Loucy (cell line): ENCODE data around the gene PEBP1.

Experiments
- H2AFZ ChIP-seq: fragments of 200-600 bp; sonication (generic); 2 replicates; pipeline ENCODE4 v1.6.0; 2016; ENCODE audit warnings: antibody characterized with exemption, mild to moderate bottlenecking, low read length, moderate library complexity
- H3F3A ChIP-seq: fragments of 200-600 bp; 2 replicates; pipeline ENCODE4 v1.6.0; 2016; ENCODE audit warnings: antibody characterized with exemption, low read depth, mild to moderate bottlenecking
- H3K27me3 ChIP-seq: fragments of 200-600 bp; sonication (generic); 2 replicates; pipeline ENCODE4 v1.6.1; 2014; ENCODE audit warnings: low read length, mild to moderate bottlenecking; ENCODE audit not compliant: insufficient read depth, poor library complexity, severe bottlenecking
- H3K36me3 ChIP-seq: fragments of 200-600 bp; sonication (generic); 2 replicates; pipeline ENCODE4 v1.6.1; 2016; ENCODE audit warnings: low read length; ENCODE audit not compliant: insufficient read depth
- H3K4me1 ChIP-seq: fragments of 200-600 bp; sonication (generic); 2 replicates; pipeline ENCODE4 v1.5.1; 2014; ENCODE audit warnings: low read length, mild to moderate bottlenecking; ENCODE audit not compliant: insufficient read depth, poor library complexity, severe bottlenecking
- H3K4me2 ChIP-seq: fragments of 200-600 bp; sonication (generic); 2 replicates; pipeline ENCODE4 v1.6.0; 2014; ENCODE audit warnings: antibody characterized with exemption, low read length, low read depth, mild to moderate bottlenecking; ENCODE audit not compliant: poor library complexity, severe bottlenecking
- H3K4me3 ChIP-seq: fragments of 200-600 bp; sonication (generic); 2 replicates; pipeline ENCODE4 v1.5.1; 2014; ENCODE audit warnings: low read length, mild to moderate bottlenecking, mixed read lengths; ENCODE audit not compliant: poor library complexity, severe bottlenecking
- H3K79me2 ChIP-seq: fragments of 200-600 bp; sonication (generic); 2 replicates; pipeline ENCODE4 v1.6.1; 2014; ENCODE audit warnings: low read length; ENCODE audit not compliant: insufficient read depth
- H3K9ac ChIP-seq: fragments of 200-600 bp; sonication (generic); 2 replicates; pipeline ENCODE4 v1.6.0; 2014; ENCODE audit warnings: mild to moderate bottlenecking, low read depth, low read length, moderate library complexity; ENCODE audit not compliant: poor library complexity, severe bottlenecking
- H3K9me2 ChIP-seq: fragments of 200-600 bp; sonication (generic); replicated peaks from 2 replicates; pipeline ENCODE4 v1.6.1; 2016; ENCODE audit warnings: low read depth, low read length, mixed read lengths
- H3K9me3 ChIP-seq: fragments of 200-600 bp; sonication (generic); 2 replicates; pipeline ENCODE4 v1.6.1; 2014; ENCODE audit warnings: mild to moderate bottlenecking, antibody characterized with exemption, low read length, low read depth; ENCODE audit not compliant: insufficient read depth
- H4K20me1 ChIP-seq: fragments of 200-600 bp; sonication (generic); 2 replicates; pipeline ENCODE4 v1.6.0; 2014; ENCODE audit warnings: antibody characterized with exemption, low read length, mild to moderate bottlenecking; ENCODE audit not compliant: insufficient read depth, poor library complexity, severe bottlenecking
- EZH2phosphoT487 ChIP-seq: fragments of 200-600 bp; IDR thresholded peaks from 2 replicates; pipeline ENCODE4 v1.6.1; 2018; ENCODE audit warnings: antibody characterized with exemption, mild to moderate bottlenecking, moderate library complexity, borderline replicate concordance
- TF ChIP-seq, protein P1 (sequence below): fragments of 200-600 bp; sonication (generic); conservative IDR thresholded peaks from 2 replicates; pipeline ENCODE4 v1.5.1; 2014; ENCODE audit warnings: mild to moderate bottlenecking, antibody characterized with exemption, low read length

Gene PEBP1

DNA sequence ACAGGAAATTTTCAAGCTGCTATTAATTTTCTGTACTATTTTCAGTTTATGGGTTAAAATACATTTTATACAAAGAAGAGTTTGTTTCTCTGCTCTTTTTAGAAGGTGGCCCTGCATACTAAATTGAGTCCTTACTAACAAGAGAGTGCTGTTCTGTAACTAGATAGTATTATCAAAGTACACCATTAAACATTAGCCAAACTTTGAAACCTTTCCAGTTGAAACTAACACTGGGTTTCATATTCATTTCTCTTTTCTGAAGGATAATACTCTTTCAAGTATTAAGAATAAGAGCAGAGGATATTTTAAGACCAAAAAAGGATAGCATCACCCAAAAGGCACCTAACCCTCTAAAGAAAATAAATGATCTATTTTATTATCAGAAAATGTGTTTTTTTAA lies 47.2 kb downstream of the PEBP1 start:
- Histone ChIP-seq H3K36me3 (peaks cover 58% of the 10 kb centered on the region; the same call in 1 of the 2 replicates), H3K27me3 (no peaks in the 10 kb centered on the region), H3F3A (no peaks in the 10 kb centered on the region), H3K9me2 (no peaks in the 10 kb centered on the region), H2AFZ (no peak overlapping the region), H3K4me3 (no peak overlapping the region), H3K79me2 (no peaks in the 10 kb centered on the region), H3K9ac (no peak overlapping the region), H3K9me3 (no peaks in the 10 kb centered on the region), H3K4me2 (no peak overlapping the region), H3K4me1 (peaks cover 7% of the 10 kb centered on the region), H4K20me1 (peaks cover 11% of the 10 kb centered on the region)
- TF ChIP-seq EZH2phosphoT487, result no peak
- TF ChIP-seq, protein P1, sequence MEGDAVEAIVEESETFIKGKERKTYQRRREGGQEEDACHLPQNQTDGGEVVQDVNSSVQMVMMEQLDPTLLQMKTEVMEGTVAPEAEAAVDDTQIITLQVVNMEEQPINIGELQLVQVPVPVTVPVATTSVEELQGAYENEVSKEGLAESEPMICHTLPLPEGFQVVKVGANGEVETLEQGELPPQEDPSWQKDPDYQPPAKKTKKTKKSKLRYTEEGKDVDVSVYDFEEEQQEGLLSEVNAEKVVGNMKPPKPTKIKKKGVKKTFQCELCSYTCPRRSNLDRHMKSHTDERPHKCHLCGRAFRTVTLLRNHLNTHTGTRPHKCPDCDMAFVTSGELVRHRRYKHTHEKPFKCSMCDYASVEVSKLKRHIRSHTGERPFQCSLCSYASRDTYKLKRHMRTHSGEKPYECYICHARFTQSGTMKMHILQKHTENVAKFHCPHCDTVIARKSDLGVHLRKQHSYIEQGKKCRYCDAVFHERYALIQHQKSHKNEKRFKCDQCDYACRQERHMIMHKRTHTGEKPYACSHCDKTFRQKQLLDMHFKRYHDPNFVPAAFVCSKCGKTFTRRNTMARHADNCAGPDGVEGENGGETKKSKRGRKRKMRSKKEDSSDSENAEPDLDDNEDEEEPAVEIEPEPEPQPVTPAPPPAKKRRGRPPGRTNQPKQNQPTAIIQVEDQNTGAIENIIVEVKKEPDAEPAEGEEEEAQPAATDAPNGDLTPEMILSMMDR, result no peak

DNA sequence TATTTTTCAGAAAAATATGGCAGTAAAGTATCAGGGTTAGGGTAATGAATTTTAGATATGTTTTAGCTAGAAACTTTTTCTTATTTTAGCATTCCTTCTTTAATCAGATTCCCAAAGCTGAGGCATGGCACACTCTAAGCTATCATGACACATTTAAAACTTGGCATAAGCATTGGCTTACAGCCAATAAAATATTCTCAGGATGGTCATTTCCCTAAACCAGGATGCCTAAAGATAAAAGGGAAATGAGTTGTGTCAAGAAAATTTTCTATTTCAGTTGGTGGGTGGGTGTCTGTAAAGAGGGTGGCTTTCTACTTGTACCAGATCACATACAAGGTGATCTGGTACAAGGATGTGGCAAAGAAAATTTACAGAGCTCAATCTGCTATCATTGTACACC lies 47.8 kb downstream of the PEBP1 start:
- Histone ChIP-seq H3K4me2 (no peak overlapping the region), H3F3A (no peaks in the 10 kb centered on the region), H3K36me3 (peaks cover 58% of the 10 kb centered on the region; the same call in 1 of the 2 replicates), H2AFZ (no peak overlapping the region), H3K79me2 (no peaks in the 10 kb centered on the region), H3K27me3 (no peaks in the 10 kb centered on the region), H3K9me2 (no peaks in the 10 kb centered on the region), H3K9ac (no peak overlapping the region), H3K9me3 (no peaks in the 10 kb centered on the region), H3K4me3 (no peak overlapping the region), H4K20me1 (peaks cover 11% of the 10 kb centered on the region), H3K4me1 (peaks cover 7% of the 10 kb centered on the region)
- TF ChIP-seq EZH2phosphoT487, result no peak

DNA sequence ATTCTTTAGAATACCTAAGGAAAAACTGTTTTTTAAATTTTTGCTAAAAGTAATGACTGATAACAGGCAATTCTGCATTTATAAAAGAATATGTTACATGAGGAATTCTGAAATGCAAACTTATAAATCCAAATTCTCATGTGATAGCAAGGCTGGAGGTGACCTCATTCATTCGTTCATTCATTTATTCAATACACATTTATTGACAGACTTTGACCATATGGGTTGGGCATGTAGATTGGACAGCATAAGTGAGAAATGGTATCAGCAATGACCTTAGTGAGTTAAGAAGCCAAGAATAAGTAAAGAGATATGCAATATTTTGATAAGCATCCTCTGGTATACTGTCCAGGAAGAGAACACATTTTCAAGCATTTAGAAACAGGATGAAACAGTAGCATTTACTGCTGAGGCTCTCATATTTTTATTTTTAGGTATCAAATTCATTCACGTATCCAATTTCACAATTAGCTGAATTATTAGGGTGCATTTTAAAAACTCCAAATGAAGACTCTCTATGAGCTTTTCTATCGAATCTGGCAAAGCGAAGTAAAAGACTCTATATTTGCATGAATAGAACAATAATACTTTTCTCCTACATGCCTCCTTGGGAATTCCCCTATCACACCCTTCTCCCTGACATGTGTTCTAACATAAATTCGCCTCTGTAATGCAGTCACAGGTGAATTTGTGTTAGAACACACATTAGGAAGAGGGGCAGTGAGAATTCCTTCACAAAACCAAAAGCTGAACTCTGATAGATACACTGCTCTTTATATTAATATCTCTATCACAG lies 49.9 kb downstream of the PEBP1 start:
- peaks cover 66% of the 10 kb centered on the region; the same call in 1 of the 2 replicates for H3K36me3 ChIP-seq
- H3K9me2 ChIP-seq, result no peaks in the 10 kb centered on the region
- H4K20me1 ChIP-seq, result peaks cover 11% of the 10 kb centered on the region
- H3K4me1 ChIP-seq, result peaks cover 7% of the 10 kb centered on the region
- no peak overlapping the region for H3K4me2 ChIP-seq
- H3K9ac ChIP-seq, result no peak overlapping the region
- no peak overlapping the region for H3K4me3 ChIP-seq
- H3K27me3 ChIP-seq, result no peaks in the 10 kb centered on the region
- no peaks in the 10 kb centered on the region for H3F3A ChIP-seq
- no peaks in the 10 kb centered on the region for H3K9me3 ChIP-seq
- H2AFZ ChIP-seq, result no peak overlapping the region
- H3K79me2 ChIP-seq, result no peaks in the 10 kb centered on the region
- TF ChIP-seq EZH2phosphoT487, result no peak
- TF ChIP-seq, protein P1, result no peak
